Rectal smooth muscle tissue (tissue), 1 donor: ENCODE data around the gene ABLIM3.

ENCODE experiments used
- H3K27ac ChIP-seq: one replicate; pipeline ENCODE4 v1.7.0; 2013; ENCODE audit warnings: low read depth, low read length, inconsistent platforms
- H3K27me3 ChIP-seq: one replicate; pipeline ENCODE4 v1.7.0; 2013; ENCODE audit warnings: low read length; ENCODE audit not compliant: control insufficient read depth, insufficient read depth
- H3K36me3 ChIP-seq: one replicate; pipeline ENCODE4 v1.7.0; 2013; ENCODE audit warnings: low read length; ENCODE audit not compliant: control insufficient read depth, insufficient read depth
- H3K4me1 ChIP-seq: one replicate; pipeline ENCODE4 v1.7.0; 2013; ENCODE audit warnings: low read length; ENCODE audit not compliant: control insufficient read depth, insufficient read depth
- H3K4me3 ChIP-seq: one replicate; pipeline ENCODE4 v1.7.0; 2013; ENCODE audit warnings: low read length
- H3K9ac ChIP-seq: one replicate; pipeline ENCODE4 v1.7.0; 2013; ENCODE audit warnings: low read length

ABLIM3 gene

DNA sequence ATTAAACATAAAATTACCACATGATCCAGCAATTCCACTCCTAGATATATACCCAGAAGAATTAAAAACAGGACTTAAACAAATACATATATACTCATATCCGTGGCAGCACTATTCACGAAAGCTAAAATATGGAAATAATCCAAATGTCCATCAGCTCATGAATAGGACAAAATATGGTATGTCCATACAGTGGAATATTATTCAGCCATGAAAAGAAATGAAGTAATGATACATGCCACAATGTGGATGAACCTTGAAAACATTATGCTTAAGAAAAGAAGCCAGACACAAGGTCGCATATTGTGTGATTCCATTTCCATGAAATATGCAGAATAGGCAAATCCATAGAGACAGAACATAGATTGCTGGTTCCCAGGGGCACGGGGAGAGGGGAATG lies 105.6 kb downstream of the ABLIM3 start:
- Histone ChIP-seq H3K4me3 (no peak overlapping the region), H3K36me3 (no peaks in the 10 kb centered on the region), H3K4me1 (no peaks in the 10 kb centered on the region), H3K27me3 (no peaks in the 10 kb centered on the region), H3K9ac (no peak overlapping the region), H3K27ac (no peak overlapping the region)

DNA sequence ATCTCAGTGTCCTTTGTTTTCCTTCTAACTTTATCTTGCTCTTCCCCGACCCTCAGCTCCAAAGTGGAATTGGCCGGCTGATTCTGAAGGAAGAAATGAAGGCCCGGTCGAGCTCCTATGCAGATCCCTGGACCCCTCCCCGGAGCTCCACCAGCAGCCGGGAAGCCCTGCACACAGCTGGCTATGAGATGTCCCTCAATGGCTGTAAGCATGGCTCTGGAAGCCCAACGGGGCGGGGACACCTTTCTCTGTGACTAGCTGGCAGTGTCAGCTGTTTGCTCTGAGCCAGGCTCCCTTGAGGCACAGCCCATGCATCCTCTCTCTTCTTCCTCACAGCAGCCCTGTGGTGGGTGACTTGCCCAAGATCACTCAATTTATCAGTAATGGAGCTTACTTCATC lies 106.4 kb downstream of the ABLIM3 start:
- no peaks in the 10 kb centered on the region for H3K27me3 ChIP-seq
- no peak overlapping the region for H3K27ac ChIP-seq
- H3K36me3 ChIP-seq: no peaks in the 10 kb centered on the region
- H3K4me3 ChIP-seq: no peak overlapping the region
- H3K9ac ChIP-seq: no peak overlapping the region
- H3K4me1 ChIP-seq: no peaks in the 10 kb centered on the region

DNA sequence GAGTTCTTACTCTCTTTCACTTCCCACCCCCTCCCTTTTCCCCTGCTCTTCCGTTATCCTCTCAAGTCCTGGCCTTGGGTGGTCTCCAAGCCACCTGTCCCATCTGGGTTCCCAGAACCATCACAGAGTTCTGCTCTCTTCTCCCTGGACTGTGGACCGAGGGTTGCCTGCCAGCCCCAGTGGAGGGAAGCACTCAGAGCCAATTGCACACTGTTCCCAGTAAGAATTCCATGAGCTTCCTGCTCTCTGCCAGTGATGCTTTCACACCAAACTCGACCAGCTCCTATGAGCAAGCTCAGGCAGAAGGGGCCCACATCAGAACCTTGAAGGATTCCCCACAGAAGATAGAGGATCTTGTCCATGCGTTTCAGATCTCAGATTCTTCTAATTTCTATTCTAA lies 110.3 kb downstream of the ABLIM3 start:
- Histone ChIP-seq H3K4me3 (no peak overlapping the region), H3K4me1 (no peaks in the 10 kb centered on the region), H3K9ac (no peak overlapping the region), H3K36me3 (no peaks in the 10 kb centered on the region), H3K27ac (no peak overlapping the region), H3K27me3 (no peaks in the 10 kb centered on the region)

DNA sequence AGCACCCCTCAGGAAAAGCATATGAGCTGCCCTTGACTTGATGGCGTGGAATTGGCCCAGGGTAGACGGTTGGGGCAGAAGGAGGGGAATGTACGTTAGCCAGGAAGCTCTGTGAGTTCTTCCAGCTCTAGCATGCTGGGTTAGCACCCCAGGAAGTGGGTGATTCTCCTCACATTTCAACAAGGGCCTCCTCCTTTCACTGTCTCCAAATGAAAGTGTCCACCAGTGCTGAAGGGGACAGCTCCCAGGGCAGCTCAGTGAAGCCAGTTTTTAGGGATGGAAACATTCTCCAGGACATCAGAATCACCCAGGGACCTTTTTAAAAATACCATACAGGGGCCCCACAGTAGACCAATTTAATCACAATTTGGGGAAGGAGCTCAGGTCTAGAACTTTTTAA lies 113.2 kb downstream of the ABLIM3 start:
- Histone ChIP-seq H3K4me3 (no peak overlapping the region), H3K4me1 (no peaks in the 10 kb centered on the region), H3K27ac (no peak overlapping the region), H3K27me3 (no peaks in the 10 kb centered on the region), H3K9ac (no peak overlapping the region), H3K36me3 (no peaks in the 10 kb centered on the region)

DNA sequence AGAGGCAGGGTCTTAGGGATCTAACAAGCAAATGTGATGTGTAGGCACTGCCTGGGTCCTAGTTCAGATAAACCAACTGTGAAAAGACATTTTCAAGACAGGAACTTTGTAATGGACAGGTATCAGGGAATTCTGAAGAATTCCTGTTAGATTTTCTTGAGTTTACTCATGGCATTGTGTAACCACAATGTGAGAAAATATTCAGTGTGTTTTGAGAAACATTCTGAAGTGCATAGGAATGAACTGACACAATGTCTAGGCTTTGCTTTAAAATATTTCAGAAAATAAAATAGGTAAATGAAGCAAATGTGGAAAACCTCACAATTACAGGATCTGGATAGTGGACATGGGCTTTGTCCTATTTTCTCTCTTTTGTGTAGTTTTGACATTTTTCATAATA lies 115.2 kb downstream of the ABLIM3 start:
- Histone ChIP-seq H3K9ac (no peak overlapping the region), H3K4me3 (no peak overlapping the region), H3K27ac (no peak overlapping the region), H3K27me3 (peaks cover 4% of the 10 kb centered on the region), H3K4me1 (no peaks in the 10 kb centered on the region), H3K36me3 (no peaks in the 10 kb centered on the region)

DNA sequence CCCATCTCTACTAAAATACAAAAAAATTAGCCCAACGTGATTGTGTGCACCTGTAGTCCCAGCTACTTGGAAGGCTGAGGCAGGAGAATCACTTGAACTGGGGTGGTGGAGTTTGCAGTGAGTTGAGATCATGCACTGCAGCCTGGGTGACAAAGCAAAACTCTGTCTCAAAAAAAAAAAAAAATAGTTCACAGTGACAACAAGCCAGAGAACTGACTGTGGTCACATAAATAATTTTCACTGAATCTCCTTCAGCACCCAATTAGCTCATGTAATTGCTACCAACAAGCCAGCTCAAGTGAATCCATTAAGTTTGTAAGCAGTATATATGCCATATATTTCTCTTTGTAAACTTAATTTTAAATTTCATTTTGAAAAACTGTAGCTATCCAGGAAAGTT lies 115.8 kb downstream of the ABLIM3 start:
- Histone ChIP-seq H3K4me3 (no peak overlapping the region), H3K9ac (no peak overlapping the region), H3K27me3 (peaks cover 4% of the 10 kb centered on the region), H3K4me1 (no peaks in the 10 kb centered on the region), H3K36me3 (no peaks in the 10 kb centered on the region), H3K27ac (no peak overlapping the region)

DNA sequence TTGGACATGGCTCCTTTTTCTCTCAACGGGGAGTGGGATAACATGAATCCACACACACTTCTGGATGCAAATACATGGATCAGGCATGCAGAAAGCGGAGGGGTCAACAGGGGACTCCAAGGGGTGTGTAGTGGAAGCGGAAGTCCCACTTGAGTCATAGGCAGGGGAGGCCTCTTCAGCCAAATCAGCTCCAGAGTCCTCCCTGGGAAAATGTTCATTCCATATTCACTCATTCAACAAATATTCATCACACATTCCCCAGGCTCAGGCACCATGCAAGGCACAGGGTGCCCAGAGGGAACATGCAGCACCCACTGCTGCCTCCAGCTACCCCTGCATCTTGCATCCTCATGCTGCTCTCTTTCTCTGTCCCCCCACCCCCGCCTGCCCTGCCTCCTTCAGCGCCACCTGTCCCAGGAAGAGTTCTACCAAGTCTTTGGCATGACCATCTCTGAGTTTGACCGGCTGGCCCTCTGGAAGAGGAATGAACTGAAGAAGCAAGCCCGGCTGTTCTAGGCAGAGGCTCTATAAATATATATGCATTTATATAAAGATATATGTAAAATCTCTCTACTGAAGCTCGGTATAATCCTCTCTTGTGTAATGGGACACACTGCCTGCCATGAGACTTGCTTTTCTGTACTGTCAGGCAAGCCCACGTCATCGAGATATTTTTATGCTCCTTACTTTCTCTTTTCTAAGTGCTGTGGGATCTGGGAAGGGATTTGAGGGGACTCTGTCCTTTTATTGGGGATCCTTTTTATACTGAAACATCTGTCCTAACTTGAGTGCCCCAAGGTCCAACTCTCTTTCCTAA lies 116.8 kb downstream of the ABLIM3 start:
- no peaks in the 10 kb centered on the region for H3K36me3 ChIP-seq
- H3K4me1 ChIP-seq: no peaks in the 10 kb centered on the region
- H3K27me3 ChIP-seq: peaks cover 4% of the 10 kb centered on the region
- no peak overlapping the region for H3K27ac ChIP-seq
- no peak overlapping the region for H3K9ac ChIP-seq
- no peak overlapping the region for H3K4me3 ChIP-seq

DNA sequence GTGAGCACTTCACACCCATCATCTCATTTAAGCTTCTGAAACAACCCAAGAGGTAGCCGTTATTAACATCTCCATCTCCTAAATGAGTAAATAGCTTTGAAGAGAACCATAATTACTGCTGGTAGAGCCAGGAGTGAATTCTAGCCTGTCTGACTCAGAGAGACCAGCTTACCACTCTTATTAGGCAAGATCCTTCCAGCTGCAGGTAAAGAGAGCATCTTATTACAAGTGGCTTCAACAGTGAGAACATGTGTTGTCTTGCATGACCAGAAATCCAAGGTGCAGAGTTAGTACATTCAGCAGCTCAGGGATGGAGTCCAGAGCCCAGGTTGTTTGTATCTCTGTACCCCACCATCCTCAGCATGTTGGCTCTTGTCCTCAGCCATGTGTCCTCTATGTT lies 119.5 kb downstream of the ABLIM3 start:
- H3K27ac ChIP-seq: no peak overlapping the region
- H3K9ac ChIP-seq: no peak overlapping the region
- no peaks in the 10 kb centered on the region for H3K36me3 ChIP-seq
- peaks cover 4% of the 10 kb centered on the region for H3K27me3 ChIP-seq
- H3K4me1 ChIP-seq: no peaks in the 10 kb centered on the region
- no peak overlapping the region for H3K4me3 ChIP-seq

DNA sequence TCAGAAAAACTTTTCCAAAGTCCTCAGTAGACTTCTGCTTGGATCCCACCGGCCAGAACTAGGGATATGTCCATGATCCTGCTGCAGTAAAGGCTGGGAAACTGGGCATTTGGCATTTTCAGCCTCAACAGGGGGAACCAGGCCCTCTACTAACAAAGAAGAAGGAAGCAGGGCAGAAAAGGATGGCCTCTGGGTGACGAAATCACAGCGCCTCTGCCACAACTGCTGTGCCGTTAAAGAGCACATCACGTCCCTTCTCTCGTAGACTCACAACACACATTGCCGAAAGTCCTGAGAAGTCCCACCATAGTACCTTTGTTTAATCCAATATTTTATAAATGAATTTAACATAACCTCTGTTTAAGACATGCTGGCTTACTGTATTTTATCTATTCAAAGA lies 120.0 kb downstream of the ABLIM3 start:
- Histone ChIP-seq H3K4me3 (no peak overlapping the region), H3K36me3 (no peaks in the 10 kb centered on the region), H3K4me1 (no peaks in the 10 kb centered on the region), H3K9ac (no peak overlapping the region), H3K27me3 (peaks cover 4% of the 10 kb centered on the region), H3K27ac (no peak overlapping the region)

DNA sequence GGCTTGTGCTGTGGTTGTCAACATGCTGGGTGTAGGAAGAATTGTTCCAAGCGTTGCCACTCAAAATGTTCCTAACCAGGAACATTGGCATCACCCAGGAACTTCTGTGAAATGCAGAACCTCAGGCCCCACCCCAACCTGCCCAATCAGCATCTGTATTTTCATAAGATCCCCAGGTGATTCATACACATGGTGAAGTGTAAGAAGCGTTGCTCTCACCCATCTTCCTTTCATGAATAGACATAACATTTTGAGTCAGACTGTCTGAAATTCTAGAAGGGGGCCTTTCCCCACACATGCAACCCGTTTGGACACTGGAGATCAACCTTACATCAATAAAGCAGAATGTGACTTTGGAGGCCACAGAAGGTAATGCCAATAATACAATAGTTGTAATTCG lies 121.0 kb downstream of the ABLIM3 start:
- Histone ChIP-seq H3K4me1 (no peaks in the 10 kb centered on the region), H3K4me3 (no peak overlapping the region), H3K9ac (no peak overlapping the region), H3K36me3 (no peaks in the 10 kb centered on the region), H3K27ac (no peak overlapping the region), H3K27me3 (peaks cover 4% of the 10 kb centered on the region)

DNA sequence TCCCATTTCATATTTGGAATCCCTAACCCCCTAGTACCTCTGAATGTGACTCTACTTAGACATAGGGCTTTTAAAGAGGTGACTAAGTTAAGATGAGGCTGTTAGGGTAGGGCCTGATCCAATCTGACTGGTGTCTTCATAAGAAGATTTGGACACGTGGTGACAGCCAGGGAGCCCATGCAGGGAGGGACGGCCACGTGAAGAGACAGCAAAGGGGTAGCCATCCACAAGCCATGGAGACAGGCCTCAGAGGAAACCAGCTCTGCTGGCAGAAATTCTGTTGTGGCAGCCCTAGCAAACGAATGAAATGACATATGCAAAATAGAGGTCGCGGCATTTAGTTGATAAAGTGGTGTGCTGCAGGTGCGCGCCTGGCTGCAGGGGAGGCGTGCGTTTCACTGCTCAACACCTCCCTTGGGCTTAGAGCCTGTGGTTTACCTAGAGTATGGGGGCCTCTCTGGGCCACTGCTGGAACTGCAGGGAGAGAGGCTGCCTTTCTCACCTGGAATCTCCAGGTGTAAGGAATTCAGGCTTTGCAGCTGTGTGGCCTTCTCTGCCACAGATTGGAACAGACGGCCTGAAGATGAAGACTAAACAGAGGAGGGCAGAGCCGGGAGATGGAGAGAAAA lies 123.3 kb downstream of the ABLIM3 start:
- H3K4me3 ChIP-seq: no peak overlapping the region
- H3K9ac ChIP-seq: no peak overlapping the region

DNA sequence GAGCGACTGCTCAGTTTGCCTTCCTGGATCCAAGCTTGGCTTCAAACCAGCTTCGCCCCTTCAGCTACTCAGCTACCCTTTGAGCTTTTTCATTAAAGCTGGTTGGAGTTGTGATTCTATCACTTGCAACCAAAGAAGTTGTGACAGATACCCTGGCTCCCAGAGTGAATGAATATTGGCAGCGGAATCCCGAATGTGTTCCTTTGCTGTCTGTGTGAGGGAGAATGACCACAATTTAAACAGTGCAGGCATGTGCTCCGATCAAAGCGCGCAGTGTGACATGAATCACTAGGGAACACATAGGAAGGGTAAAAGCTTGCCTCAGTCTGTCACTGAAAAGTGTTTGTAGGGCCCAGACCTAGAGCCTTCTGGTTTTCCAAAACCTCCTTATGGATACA lies 123.8 kb downstream of the ABLIM3 start:
- H3K9ac ChIP-seq: no peak overlapping the region
- no peak overlapping the region for H3K4me3 ChIP-seq
- H3K27ac ChIP-seq: no peak overlapping the region
- no peaks in the 10 kb centered on the region for H3K36me3 ChIP-seq
- peaks cover 4% of the 10 kb centered on the region for H3K27me3 ChIP-seq
- no peaks in the 10 kb centered on the region for H3K4me1 ChIP-seq

More for the DNA sequence above, 123.3 kb downstream of the ABLIM3 start:
- Histone ChIP-seq H3K36me3 (no peaks in the 10 kb centered on the region), H3K27me3 (peaks cover 4% of the 10 kb centered on the region), H3K4me1 (no peaks in the 10 kb centered on the region), H3K27ac (no peak overlapping the region)

DNA sequence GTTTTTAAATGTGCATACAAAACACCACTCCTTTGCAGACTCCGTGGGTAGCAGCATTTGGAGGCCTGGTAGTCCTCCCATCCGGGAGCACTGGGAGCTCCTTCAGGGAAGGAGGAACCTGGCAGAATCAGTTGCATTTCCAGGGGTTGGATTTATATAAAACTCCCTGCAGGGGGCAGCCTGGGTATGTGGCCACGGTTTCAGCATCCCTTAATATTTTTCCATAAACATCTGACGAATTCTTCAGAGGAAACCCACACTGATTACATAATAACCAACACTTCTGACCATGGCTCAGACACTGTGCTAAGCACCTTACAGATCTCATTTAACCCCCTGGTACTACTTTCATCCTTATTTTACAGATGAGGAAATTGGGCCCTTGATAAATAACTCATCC lies 124.3 kb downstream of the ABLIM3 start:
- Histone ChIP-seq H3K4me3 (no peak overlapping the region), H3K27me3 (peaks cover 4% of the 10 kb centered on the region), H3K27ac (no peak overlapping the region), H3K36me3 (no peaks in the 10 kb centered on the region), H3K9ac (no peak overlapping the region), H3K4me1 (no peaks in the 10 kb centered on the region)
